ENCODE data around the gene BCL2A1. TPM values are rescaled to one million over a fixed set of nuclear protein-coding genes. Genes with fewer than 3 reads are reported as not detected.
A peak's percentile ranks its signal among the peaks of the same experiment; 100 is the strongest.

BCL2A1 gene
- total RNA-seq, 2 experiments from 2014 or later, result 23.1 to 26.3 TPM

DNA sequence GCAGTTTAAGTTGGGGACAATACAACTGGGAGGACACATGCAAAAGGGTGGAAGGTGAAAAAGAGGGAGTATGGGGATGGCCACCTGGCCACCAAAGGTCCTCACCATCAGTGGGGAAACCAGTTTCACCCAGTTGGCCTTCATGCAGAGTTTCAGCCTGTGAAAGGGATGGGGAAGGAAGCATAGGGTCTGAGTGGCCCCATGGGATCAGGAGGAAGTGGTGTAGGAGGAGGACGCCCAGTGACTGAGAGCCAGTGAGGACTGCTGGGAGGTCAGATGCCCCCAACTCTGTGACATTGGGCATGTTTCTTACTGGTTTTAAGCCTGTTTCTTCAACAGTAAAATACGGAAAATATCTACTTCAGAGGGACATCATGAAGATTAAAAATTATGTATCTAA is 16.3 kb downstream of the BCL2A1 start:
- no peak for ATAC-seq
- ChIA-PET POLR2A (interaction anchor here (1.5 to 1.7 kb wide), 2 partner anchors 13 to 31 kb away, joined by 4 to 14 read pairs; no protein-coding TSS in a partner anchor), CTCF (no interaction called here)
- Mint-ChIP-seq H3K36me3 (ENCODE audit: low read depth) (peaks cover 1% of the 10 kb centered on the region), H3K9me3 (ENCODE audit: insufficient read depth) (no peaks in the 10 kb centered on the region), H3K4me1 (ENCODE audit: low read depth) (peaks cover 24% of the 10 kb centered on the region), H3K4me3 (no peak overlapping the region), H3K27ac (no peak overlapping the region), H3K27me3 (ENCODE audit: low read depth) (no peaks in the 10 kb centered on the region)
- DNase-seq, result no peak

DNA sequence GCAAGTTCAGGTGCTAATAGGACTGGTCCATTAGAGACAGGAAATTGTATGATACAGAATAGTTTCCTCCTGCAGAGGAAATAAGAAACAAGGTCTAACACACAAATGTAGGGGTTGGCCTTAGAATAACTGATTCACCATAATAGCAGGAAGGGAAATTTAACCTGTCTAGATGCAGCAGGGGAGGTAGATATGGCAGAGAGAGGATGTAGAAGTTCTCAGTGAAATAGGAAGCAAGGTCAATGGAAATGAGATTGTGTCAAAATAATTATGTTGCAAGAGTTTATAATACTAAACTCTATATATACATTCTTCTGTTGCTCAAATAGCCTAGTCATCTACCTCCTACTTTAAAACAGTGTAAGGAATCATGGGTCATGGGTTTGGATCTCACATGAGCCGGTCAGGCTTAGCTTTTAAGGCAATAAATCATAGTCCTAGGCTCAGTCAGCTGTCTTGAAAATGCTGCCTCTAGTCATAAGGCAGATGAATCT is 17.0 kb downstream of the BCL2A1 start:
- H3K4me3 Mint-ChIP-seq, result no peak overlapping the region

DNA sequence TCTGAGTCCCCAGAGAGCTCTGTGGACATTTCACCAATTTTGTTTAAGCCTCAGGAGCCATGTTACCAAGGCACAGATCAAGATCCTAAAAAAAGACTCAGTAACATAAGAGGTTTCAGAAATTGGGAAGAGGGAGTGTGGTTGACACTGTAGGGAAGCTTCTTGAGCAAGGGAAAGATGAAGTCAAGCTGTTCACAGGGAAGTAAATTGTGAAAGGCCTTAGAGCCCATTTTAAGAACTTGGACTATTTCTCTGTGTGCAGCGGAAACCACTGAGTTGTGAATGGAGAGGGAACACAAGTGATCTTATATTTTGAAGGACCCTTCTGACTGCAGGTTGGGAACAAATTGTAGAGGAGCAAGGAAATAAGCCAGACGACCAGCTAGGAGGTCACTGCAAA is 18.7 kb downstream of the BCL2A1 start:
- Mint-ChIP-seq H3K4me3 (no peak overlapping the region), H3K27me3 (ENCODE audit: low read depth) (no peaks in the 10 kb centered on the region), H3K4me1 (ENCODE audit: low read depth) (peaks cover 31% of the 10 kb centered on the region), H3K36me3 (ENCODE audit: low read depth) (no peaks in the 10 kb centered on the region), H3K9me3 (ENCODE audit: insufficient read depth) (no peaks in the 10 kb centered on the region), H3K27ac (no peak overlapping the region)
- DNase-seq, result no peak
- ATAC-seq, result no peak
- ChIA-PET POLR2A (interaction anchor here (0.7 to 1.5 kb wide), 4 partner anchors 19 to 80 kb away, joined by 3 to 4 read pairs (median 4); partner anchors contain the start of genes BCL2A1 and MTHFS), CTCF (interaction anchor here (0.9 kb wide), 1 partner anchor 24 kb away, joined by 3 read pairs; no protein-coding TSS in a partner anchor)

More for the DNA sequence above, 17.0 kb downstream of the BCL2A1 start:
- ATAC-seq, result peak; percentile 49
- peaks cover 1% of the 10 kb centered on the region for H3K36me3 Mint-ChIP-seq (ENCODE audit: low read depth)
- H3K27ac Mint-ChIP-seq, result peak overlapping the region; percentile 23
- CTCF ChIA-PET, result no interaction called here
- H3K4me1 Mint-ChIP-seq (ENCODE audit: low read depth), result peaks cover 25% of the 10 kb centered on the region
- no peaks in the 10 kb centered on the region for H3K9me3 Mint-ChIP-seq (ENCODE audit: insufficient read depth)
- no peaks in the 10 kb centered on the region for H3K27me3 Mint-ChIP-seq (ENCODE audit: low read depth)
- POLR2A ChIA-PET, result interaction anchor here (1.5 to 1.7 kb wide), 2 partner anchors 14 to 30 kb away, joined by 4 to 14 read pairs; no protein-coding TSS in a partner anchor
- no peak for DNase-seq

DNA sequence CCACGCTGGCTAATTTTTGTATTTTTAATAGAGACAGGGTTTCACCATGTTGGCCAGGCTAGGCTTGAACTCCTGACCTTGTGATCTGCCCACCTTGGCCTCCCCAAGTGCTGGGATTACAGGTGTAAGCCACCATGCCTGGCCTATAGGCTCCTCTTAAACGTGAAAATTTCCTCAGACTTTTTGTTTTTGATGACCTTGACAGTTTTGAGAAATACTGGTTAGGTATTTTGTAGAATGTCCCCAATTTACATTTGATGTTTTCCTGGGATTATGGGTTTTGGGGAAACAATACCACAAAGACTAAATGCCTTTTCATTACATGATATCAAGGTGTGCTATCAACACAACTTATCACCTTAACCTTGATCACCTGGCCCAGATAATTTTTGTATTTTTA is 20.7 kb downstream of the BCL2A1 start:
- Mint-ChIP-seq H3K4me3 (no peak overlapping the region), H3K9me3 (ENCODE audit: insufficient read depth) (no peaks in the 10 kb centered on the region), H3K27me3 (ENCODE audit: low read depth) (peaks cover 2% of the 10 kb centered on the region), H3K4me1 (ENCODE audit: low read depth) (peaks cover 31% of the 10 kb centered on the region), H3K36me3 (ENCODE audit: low read depth) (no peaks in the 10 kb centered on the region), H3K27ac (no peak overlapping the region)
- ChIA-PET POLR2A (no interaction called here), CTCF (no interaction called here)
- ATAC-seq, result no peak
- DNase-seq, result no peak

DNA sequence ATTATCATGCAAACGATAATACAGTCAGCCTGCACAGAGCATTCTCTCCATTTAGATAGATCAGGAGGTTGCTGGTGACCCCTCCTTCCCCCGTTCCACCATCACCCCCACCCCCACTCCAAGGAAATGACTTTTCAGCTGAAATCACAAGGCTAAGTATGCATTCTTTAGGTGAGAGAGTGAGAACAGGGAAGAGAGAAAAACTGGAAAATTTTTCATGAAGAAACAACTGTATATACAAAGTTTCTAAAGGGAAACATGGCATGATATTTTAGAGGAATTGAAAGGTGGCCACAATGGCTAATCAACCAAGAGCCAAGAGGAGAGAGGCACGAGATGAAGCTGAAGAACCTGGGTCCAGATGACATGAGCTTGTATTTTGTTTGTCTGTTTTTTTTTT is 22.2 kb downstream of the BCL2A1 start:
- CTCF ChIA-PET, result interaction anchor here (0.9 to 1.2 kb wide), 3 partner anchors 12 to 26 kb away, joined by 3 to 4 read pairs (median 3); no protein-coding TSS in a partner anchor
- Mint-ChIP-seq H3K36me3 (ENCODE audit: low read depth) (no peaks in the 10 kb centered on the region), H3K4me1 (ENCODE audit: low read depth) (peaks cover 18% of the 10 kb centered on the region), H3K27ac (no peak overlapping the region), H3K27me3 (ENCODE audit: low read depth) (peaks cover 3% of the 10 kb centered on the region), H3K4me3 (no peak overlapping the region), H3K9me3 (ENCODE audit: insufficient read depth) (no peaks in the 10 kb centered on the region)
- no peak for DNase-seq
- no peak for ATAC-seq
- POLR2A ChIA-PET, result interaction anchor here (1.2 to 3.4 kb wide), 3 partner anchors 26 to 51 kb away, joined by 3 to 16 read pairs (median 4); no protein-coding TSS in a partner anchor

DNA sequence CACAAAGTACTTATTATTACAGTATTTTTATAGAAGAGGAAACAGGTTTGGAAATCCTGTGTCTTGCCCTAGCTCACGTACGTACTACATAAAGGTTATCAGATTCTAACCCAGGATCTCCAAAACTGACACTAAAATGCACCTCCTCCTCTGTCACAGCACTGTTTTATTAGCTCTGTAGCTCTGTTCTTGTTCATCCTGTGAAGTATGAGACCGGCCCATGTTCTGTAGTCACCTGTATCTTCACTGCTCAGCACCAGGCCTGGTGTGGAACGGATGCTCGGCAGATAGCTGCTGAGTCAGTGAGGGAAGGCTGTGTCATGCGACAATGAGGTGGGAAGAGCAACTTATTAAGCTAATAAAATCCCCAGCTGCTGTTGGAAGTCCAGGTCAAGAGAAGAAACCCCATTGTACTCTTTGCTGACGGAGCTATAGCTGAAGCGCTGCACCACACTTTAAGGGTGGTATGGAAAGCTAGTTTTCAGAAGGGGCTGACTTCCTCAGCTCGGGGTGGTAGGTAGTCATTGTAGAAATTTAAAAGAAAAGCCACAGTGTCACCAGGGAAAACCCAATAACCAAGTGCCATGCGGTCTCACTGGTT is 22.8 kb downstream of the BCL2A1 start:
- Mint-ChIP-seq H3K27me3 (ENCODE audit: low read depth) (peaks cover 4% of the 10 kb centered on the region), H3K4me3 (no peak overlapping the region), H3K36me3 (ENCODE audit: low read depth) (no peaks in the 10 kb centered on the region), H3K27ac (peak overlapping the region; percentile 37), H3K4me1 (ENCODE audit: low read depth) (peaks cover 13% of the 10 kb centered on the region), H3K9me3 (ENCODE audit: insufficient read depth) (no peaks in the 10 kb centered on the region)
- no peak for DNase-seq
- ATAC-seq, result peak; percentile 33
- ChIA-PET CTCF (interaction anchor here (0.9 to 1.2 kb wide), 3 partner anchors 12 to 25 kb away, joined by 3 to 4 read pairs (median 3); no protein-coding TSS in a partner anchor), POLR2A (interaction anchor here (1.2 to 3.4 kb wide), 3 partner anchors 25 to 50 kb away, joined by 3 to 16 read pairs (median 4); no protein-coding TSS in a partner anchor)

DNA sequence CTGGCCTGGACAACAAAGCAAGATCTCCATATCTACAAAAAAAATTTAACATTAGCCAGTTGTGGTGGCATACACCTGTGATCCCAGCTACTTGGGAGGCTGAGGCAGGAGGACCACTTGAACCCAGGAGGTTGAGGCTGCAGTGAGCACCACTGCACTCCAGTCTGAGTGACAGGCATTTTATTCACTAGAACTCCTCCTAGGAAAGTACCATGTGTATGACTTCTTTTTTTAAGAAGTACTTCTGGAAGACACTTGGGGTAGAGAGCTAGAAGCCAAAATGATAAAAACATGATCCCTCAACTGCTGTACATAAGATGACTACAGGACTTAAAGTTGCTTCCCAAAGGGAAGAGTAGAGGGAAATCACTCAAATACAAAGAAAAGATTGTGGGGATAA is 24.0 kb downstream of the BCL2A1 start:
- Mint-ChIP-seq H3K36me3 (ENCODE audit: low read depth) (no peaks in the 10 kb centered on the region), H3K4me3 (no peak overlapping the region), H3K27ac (no peak overlapping the region), H3K9me3 (ENCODE audit: insufficient read depth) (no peaks in the 10 kb centered on the region), H3K27me3 (ENCODE audit: low read depth) (peaks cover 4% of the 10 kb centered on the region), H3K4me1 (ENCODE audit: low read depth) (peaks cover 11% of the 10 kb centered on the region)
- no peak for DNase-seq
- POLR2A ChIA-PET, result interaction anchor here (3.4 kb wide), 1 partner anchor 24 kb away, joined by 16 read pairs; no protein-coding TSS in a partner anchor
- CTCF ChIA-PET, result interaction anchor here (0.9 to 1.1 kb wide), 2 partner anchors 12 to 18 kb away, joined by 3 read pairs; no protein-coding TSS in a partner anchor
- ATAC-seq, result no peak

DNA sequence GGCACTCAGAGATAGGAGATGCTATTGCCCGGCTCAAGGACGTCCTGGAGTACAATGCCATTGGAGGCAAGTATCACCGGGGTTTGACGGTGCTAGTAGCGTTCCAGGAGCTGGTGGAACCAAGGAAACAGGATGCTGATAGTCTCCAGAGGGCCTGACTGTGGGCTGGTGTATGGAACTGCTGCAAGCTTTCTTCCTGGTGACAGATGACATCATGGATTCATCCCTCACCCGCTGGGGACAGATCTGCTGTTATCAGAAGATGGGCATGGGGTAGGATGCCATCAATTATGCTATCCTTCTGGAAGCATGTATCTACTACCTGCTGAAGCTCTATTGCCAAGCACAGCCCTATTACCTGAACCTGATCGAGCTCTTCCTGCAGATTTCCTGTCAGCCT is 26.4 kb downstream of the BCL2A1 start:
- no peaks in the 10 kb centered on the region for H3K9me3 Mint-ChIP-seq (ENCODE audit: insufficient read depth)
- H3K4me1 Mint-ChIP-seq (ENCODE audit: low read depth), result peaks cover 10% of the 10 kb centered on the region
- CTCF ChIA-PET, result interaction anchor here (0.8 to 1.4 kb wide), 2 partner anchors 30 to 91 kb away, joined by 3 read pairs; no protein-coding TSS in a partner anchor
- POLR2A ChIA-PET, result interaction anchor here (1.0 kb wide), 1 partner anchor 21 kb away, joined by 5 read pairs; no protein-coding TSS in a partner anchor
- DNase-seq (no peak), ATAC-seq (no peak)
- H3K27me3 Mint-ChIP-seq (ENCODE audit: low read depth), result peaks cover 9% of the 10 kb centered on the region
- H3K36me3 Mint-ChIP-seq (ENCODE audit: low read depth), result no peaks in the 10 kb centered on the region
- H3K27ac Mint-ChIP-seq, result no peak overlapping the region
- H3K4me3 Mint-ChIP-seq, result no peak overlapping the region

DNA sequence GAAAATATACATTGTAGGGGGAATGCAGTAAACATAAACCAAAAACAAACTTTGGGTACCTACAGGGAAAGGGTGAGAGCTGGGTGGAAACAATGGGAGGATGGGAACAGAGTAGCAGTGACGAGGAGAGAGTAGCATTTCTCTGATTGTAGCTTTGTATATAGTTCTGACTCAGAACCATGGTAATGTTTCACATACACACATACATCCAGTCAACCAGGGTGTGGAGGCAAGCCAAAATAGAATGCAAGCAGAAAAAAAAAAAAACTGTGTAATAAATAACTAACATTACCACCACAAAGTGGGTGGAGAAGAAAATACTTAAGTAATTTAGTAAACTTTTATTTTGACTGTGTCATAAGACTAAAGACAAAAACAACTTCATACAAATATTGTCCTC is 27.2 kb downstream of the BCL2A1 start:
- peaks cover 9% of the 10 kb centered on the region for H3K27me3 Mint-ChIP-seq (ENCODE audit: low read depth)
- H3K9me3 Mint-ChIP-seq (ENCODE audit: insufficient read depth), result no peaks in the 10 kb centered on the region
- no peak overlapping the region for H3K27ac Mint-ChIP-seq
- ATAC-seq (no peak), DNase-seq (no peak)
- H3K36me3 Mint-ChIP-seq (ENCODE audit: low read depth), result no peaks in the 10 kb centered on the region
- POLR2A ChIA-PET, result no interaction called here
- H3K4me1 Mint-ChIP-seq (ENCODE audit: low read depth), result peaks cover 9% of the 10 kb centered on the region
- CTCF ChIA-PET, result no interaction called here
- no peak overlapping the region for H3K4me3 Mint-ChIP-seq

DNA sequence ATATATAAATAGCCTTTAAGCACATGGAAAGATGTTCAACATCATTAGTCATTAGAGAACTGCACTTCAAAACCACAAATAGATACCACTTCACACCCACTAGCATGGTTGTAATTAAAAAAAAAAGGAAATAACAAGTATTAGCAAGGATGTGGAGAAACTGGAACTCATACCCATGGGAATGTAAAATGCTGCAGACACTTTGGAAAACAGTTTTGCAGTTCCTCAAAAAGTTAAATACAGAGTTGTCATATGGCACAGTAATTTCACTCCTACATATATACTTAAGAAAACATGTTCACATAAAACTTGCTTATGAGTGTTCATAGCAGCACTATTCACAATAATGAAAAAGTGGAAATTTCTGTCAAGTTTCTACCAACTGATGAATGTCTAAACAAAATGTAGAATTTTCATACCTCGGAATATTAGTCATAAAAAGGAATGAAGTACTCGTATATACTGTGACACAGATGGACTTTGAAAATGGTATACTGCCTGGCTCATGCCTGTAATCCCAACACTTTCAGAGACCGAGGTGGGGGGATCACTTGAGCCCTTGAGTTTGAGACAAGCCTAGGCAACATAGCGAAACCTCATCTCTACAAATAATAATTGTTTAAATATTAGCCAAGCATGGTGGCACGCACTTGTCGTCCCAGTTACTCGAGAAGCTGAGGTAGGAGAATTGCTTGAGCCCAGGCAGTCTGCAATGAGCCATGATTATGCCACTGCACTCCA is 28.1 kb downstream of the BCL2A1 start:
- Mint-ChIP-seq H3K27me3 (ENCODE audit: low read depth) (peaks cover 14% of the 10 kb centered on the region), H3K4me3 (no peak overlapping the region), H3K4me1 (ENCODE audit: low read depth) (no peaks in the 10 kb centered on the region), H3K9me3 (ENCODE audit: insufficient read depth) (no peaks in the 10 kb centered on the region), H3K36me3 (ENCODE audit: low read depth) (no peaks in the 10 kb centered on the region), H3K27ac (no peak overlapping the region)
- DNase-seq (no peak), ATAC-seq (no peak)
- ChIA-PET CTCF (no interaction called here), POLR2A (interaction anchor here (1.4 kb wide), 1 partner anchor 19 kb away, joined by 4 read pairs; no protein-coding TSS in a partner anchor)

DNA sequence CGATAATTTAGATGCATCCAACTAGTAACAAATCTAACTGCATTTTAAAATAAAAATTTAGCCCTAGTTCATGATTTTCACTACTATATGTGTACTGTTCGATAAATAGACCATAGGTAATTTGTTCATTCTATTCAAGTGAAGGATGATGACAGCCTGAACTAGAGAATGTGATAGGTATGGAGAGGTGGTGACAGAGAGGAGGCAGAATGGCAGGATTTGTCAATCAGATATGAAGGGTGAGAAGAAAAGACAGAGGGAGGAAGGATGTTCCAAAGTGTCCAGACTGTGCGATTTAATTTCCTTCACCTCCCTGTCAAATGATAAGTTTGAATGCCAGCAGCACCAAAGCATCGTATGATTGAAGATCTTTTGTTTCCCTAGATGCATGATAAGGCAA is 31.6 kb downstream of the BCL2A1 start:
- ChIA-PET CTCF (no interaction called here), POLR2A (no interaction called here)
- H3K36me3 Mint-ChIP-seq (ENCODE audit: low read depth), result no peaks in the 10 kb centered on the region
- H3K4me3 Mint-ChIP-seq, result no peak overlapping the region
- H3K4me1 Mint-ChIP-seq (ENCODE audit: low read depth), result no peaks in the 10 kb centered on the region
- DNase-seq, result no peak
- H3K9me3 Mint-ChIP-seq (ENCODE audit: insufficient read depth), result no peaks in the 10 kb centered on the region
- ATAC-seq, result no peak
- no peak overlapping the region for H3K27ac Mint-ChIP-seq
- peaks cover 12% of the 10 kb centered on the region for H3K27me3 Mint-ChIP-seq (ENCODE audit: low read depth)

DNA sequence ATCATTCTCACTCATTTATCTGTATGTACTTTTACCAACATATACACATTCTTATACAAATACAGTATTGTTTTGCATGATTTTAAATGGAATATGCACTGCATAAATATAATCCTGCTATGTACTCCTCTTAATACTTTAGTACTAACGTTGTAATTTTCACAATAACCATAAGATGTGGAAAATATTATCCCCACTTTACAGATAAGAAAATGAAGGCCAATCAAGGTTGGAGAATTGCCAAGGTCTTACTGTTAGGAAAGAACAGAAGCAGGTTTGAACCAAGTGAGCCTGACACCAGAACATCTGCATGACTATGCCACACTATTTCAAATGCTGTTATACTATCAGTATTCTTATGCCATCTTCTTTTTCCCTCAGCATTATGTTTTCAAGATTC is 32.9 kb downstream of the BCL2A1 start:
- POLR2A ChIA-PET, result no interaction called here
- DNase-seq, result no peak

More for the DNA sequence above, 32.9 kb downstream of the BCL2A1 start:
- CTCF ChIA-PET, result no interaction called here
- ATAC-seq, result no peak
- no peaks in the 10 kb centered on the region for H3K36me3 Mint-ChIP-seq (ENCODE audit: low read depth)
- no peak overlapping the region for H3K27ac Mint-ChIP-seq
- no peaks in the 10 kb centered on the region for H3K9me3 Mint-ChIP-seq (ENCODE audit: insufficient read depth)
- peaks cover 10% of the 10 kb centered on the region for H3K27me3 Mint-ChIP-seq (ENCODE audit: low read depth)
- H3K4me1 Mint-ChIP-seq (ENCODE audit: low read depth), result peaks cover 5% of the 10 kb centered on the region
- H3K4me3 Mint-ChIP-seq, result no peak overlapping the region

Measured in activated CD8-positive, alpha-beta T cell treated with anti-CD3 and anti-CD28 coated beads, Interleukin-2, amount 10 ng/mL, durations not matched to agents 7 days and 5 days (primary cell).